TTC549 (cell line): ENCODE data around the gene SOHLH2.

Experiments
- FAIRE-seq: peaks from 2 replicates; lab custom pipeline; 2012; peaks lifted over from hg19 to GRCh38; lab: Jason Lieb, UNC

The SOHLH2 gene, protein sequence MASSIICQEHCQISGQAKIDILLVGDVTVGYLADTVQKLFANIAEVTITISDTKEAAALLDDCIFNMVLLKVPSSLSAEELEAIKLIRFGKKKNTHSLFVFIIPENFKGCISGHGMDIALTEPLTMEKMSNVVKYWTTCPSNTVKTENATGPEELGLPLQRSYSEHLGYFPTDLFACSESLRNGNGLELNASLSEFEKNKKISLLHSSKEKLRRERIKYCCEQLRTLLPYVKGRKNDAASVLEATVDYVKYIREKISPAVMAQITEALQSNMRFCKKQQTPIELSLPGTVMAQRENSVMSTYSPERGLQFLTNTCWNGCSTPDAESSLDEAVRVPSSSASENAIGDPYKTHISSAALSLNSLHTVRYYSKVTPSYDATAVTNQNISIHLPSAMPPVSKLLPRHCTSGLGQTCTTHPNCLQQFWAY

DNA sequence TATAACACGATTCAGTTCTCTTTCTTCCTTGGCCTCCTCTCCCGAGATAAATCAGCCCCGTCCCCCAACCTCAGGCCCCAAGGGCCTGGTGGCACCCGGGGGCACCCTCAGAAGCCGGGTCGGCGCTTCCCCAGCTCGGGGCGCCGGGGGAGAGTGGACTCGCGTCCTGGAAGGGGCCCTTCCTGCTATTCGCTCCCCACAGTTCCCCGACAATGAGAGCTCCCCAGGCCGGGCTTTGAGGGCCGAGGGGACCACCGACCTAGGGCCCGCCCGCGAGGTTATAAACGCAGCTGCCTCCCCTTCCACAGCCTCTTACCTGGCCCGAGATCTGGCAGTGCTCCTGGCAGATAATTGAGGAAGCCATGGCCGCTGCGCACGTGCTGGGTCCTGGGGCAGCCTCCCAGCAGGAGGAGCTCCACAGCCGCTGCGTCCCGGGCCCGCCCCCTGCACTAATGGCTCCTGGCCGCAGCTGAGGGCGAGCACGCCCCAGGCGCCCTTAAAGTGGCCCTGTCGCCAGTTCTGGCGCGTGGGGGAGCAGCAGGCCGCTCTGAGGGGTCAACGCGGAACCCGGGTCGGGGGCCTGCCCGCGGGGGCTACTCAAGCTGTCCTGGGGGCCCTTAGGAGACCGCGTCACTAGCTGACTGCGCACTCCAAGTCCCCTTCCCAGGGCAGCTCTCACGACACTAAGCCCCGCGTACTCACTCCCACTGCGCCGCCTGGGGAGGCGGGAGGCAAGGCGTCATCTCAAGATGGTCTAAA is at the start of gene SOHLH2:
SOHLH2 (minus strand) TSS at position 394 of the 759 bp plus-strand sequence; CDS start at position 364, 30 bp downstream.
- no peak for FAIRE-seq

DNA sequence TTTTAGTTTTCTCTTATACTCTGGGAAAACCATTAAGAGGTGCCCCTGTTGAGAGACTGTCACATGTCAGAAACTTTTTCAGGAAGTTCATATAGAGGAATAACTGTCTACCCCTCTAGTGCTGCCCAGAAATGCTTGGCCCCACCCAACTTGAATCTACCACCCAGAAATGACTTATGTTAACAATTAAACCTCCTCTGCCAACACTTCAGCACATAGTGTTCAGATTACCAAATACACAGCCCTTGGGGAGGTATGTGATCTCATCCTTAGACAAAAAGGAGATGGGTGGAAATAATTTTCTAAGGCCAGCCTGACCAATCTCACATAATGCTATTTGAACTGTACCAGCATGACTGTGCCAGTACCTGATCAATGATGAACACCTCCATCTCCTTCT is 47.6 kb upstream of the SOHLH2 start:
- FAIRE-seq = no peak

DNA sequence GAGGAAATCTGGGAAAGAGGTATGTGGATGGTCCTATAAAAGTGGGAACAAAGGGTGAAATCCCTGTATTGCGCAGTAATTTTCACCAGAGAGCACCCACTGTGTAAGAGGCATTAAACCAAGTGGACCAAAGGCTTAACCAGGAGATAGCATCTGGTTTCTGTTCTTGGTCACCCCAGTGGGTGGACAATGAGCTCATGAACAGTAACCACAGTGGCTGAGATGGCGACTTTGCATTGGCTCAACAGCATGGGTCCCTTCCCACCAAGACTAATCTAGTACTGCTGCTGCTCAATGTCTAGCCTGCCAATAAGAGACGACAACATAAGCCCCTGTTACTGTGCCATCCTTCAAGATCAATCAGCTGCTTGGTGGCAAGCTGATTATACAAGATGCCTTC is 46.7 kb upstream of the SOHLH2 start:
- FAIRE-seq = no peak

DNA sequence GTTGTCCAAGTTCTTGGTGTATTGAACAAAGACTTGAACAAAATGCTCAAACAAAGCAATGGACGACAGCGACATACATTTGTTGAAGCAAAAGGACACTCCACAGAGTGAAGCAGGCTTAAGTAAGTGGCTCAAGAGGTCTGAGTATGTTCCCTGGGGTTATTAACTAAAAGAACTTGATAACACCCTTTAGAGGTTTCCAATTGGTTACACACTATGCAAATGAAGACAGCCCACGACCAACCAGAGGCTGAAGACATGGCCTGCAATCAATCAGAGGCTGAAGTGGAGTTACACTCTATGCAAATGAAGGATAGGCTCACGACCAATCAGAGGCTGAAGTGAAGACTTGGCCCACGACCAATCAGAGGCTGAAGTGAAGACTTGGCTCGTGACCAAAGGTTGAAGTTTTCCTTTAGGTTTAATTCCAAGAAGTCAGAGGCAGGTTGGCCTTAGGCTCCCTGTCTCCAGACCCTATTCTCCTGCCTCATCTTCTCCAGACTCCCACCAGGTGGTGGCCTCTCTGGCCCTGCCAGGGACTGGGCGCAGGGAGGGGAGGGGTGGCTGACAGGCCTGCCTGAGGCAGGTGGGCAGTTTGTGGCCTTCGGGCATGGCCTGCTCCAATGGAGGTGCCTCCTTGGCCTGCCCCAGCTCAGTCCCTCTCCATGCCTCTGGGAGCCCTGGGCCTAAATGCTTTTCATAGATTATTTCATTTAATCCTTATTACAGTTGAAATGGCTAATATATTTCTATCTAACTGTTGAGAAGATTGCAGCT is 45.2 kb upstream of the SOHLH2 start:
- no peak for FAIRE-seq

DNA sequence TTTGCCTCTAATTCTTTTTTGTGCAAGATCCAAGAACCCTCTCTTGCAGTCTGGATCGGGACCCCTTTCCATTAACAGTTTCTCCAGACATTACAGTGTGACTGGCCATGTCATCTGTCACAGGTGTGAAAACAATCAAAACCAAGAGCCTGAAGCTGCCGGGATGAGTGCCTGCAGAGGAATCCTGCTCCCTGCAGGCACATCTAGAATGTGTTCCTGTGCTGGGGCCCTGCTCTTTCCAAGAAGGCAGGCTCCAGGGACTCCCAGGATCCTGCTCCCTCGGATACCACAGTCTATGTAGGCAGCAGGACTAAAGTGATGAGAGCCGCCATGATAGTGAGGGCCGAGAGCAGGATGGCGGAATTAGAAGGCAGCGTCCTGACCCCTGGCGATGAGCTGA is 44.5 kb upstream of the SOHLH2 start:
- FAIRE-seq = no peak

DNA sequence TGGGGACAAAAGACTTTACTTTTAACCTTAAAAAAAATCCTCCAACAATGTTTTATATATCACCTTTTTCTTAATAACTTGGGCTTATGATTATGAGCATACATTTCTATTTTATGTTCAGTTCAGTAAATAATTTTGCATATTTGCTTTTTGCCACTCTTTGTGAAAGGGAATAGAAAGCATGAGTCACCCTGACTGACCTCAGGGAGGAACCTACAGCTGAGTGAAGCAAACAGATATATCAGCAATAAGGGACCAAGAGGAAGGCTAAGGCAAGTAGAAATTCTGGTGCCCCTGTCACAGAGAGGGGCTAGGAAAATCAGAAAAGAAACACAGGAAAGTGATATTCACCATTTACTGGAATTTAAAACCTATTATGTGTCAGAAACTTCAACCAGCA is 37.2 kb upstream of the SOHLH2 start:
- no peak for FAIRE-seq

DNA sequence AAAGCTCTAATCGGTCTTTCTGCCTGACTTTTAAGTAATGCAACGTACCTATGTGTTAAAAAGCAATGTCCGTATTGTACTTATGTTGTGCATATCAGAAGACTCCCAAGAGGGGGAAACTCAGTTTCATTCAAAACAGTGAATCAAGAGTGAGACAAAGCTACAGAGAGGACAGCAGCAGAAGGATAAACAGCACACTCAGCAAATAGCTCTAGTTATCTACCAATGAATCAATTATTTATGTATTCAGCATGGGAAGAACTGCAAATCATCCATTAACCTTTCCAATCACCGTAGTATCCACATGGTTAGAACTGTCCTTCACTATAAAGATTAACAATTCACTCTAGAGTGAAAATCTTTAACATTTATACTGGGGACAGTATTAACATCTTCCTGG is 36.7 kb upstream of the SOHLH2 start:
- no peak for FAIRE-seq

DNA sequence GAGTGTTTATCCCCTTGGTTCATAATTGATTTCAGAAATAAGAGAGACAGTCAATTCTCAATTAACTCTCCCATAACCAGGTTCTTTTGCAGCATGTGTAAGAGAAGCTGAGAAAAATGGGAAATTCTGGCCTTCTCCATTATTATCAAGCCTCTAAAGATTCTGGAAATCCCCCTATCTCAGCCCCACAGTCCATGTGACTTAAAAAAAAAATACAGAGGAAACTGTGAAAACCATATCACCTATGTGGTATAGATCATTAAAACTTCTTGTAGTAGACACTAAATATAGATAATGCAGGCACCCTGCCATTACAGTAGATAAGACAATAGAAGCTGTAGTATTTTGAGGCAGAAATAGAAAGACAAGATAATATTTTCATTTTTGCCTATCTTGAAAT is 34.3 kb upstream of the SOHLH2 start:
- FAIRE-seq = no peak

DNA sequence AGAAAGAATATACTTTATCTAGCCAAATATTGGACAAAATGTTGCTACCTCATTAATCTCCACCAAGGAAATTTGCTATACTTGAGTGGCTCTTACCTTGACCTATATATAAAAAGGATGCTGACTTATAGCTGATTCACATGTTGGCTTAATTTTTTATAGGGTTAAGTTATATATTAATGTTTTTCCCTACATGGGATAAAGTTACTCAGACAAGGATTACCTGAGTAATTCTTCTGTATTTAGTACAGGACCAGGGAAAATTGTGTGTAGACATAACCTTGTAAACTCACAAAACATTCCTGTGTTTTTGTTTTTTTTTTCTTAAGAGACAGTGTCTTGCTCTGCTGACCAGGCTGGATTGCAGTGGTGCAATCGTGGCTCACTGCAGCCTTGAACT is 30.6 kb upstream of the SOHLH2 start:
- no peak for FAIRE-seq

DNA sequence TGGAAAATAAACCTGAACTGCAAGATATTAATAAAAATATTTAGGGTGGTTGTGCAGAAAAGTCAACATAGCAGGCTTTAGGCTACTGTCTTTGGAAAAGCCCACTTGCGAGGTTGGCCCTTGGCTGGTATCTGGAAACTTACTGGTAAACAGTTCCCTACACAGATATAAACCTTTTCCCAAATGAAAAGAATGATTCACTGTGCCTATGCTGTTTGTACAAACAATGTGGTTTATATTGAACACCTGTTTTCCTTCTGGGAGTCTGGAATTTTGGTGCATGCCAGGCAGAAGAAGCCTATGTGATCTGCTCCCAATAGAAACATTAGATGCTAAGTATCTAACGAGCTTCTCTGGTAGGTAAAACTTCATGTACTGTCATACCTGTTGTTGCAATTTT is 29.7 kb upstream of the SOHLH2 start:
- FAIRE-seq = no peak

DNA sequence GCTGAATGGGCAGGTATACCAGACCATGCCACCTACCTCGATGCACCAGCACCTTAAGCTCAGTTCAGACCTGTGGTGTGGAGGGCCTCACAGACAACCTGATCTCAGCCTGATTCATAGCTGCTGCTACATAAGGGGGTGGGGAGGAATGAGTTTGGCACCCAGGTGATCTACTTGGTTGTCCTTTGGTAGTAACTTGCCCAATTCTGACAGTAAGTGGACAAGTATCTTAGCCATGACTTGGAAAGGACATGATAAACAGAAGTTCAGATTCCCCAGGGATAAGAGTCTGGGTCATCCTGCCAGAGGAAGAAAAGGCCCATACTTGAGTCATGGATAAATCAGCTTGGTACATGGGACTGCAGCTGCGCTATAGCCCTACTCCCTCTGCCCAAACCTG is 28.4 kb upstream of the SOHLH2 start:
- FAIRE-seq = no peak

DNA sequence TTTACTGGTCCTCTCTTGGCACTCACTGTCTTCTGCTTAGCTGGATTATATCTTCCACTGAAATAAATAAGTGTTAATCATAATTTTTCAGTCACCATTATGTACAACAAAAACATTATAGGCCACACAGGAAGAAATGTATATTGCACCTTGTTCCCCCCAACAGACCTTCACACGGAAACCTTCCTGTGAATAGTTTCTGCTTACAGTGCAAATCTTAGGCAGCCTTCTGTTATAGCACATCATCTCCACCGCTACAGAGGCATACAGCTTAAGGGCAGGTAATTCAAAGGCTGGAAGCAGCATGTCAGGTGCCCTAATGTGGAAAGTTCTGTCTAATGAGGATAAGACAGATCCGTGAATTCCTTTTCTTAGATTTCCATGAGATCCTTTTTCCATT is 16.9 kb upstream of the SOHLH2 start:
- no peak for FAIRE-seq

DNA sequence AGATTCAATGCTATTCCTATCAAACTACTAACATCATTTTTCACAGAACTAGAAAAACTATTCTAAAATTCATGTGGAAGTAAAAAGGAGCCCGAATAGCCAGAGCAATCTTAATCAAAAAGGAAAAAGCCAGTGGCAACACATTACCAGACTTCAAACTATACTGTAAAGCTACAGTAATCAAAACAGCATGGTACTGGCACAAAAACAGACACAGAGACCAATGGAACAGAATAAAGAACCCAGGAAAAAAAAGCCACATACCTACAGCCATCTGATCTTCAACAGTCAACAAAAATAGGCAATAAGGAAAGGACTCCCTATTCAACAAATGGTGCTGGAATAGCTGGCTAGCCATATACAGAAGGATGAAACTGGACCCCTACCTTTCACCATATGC is 10.4 kb upstream of the SOHLH2 start:
- no peak for FAIRE-seq

DNA sequence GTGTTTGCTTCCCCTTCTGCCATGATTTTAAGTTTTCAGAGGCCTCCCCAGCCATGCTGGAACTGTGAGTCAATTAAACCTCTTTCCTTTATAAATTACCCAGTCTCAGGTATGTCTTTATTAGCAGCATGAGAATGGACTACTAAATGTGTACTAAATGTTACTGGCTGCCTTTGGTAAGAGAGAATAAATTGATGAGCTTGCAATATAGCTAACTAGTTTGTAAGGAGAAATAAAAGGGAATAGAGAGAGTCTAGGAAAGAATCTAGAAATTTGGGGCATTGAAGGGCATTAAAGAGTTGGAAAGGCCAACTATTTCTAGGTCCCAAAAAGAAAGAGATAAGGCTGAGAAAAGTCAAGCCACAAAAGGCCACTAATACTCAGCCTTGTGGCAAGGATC is 5.5 kb upstream of the SOHLH2 start:
- FAIRE-seq = no peak

DNA sequence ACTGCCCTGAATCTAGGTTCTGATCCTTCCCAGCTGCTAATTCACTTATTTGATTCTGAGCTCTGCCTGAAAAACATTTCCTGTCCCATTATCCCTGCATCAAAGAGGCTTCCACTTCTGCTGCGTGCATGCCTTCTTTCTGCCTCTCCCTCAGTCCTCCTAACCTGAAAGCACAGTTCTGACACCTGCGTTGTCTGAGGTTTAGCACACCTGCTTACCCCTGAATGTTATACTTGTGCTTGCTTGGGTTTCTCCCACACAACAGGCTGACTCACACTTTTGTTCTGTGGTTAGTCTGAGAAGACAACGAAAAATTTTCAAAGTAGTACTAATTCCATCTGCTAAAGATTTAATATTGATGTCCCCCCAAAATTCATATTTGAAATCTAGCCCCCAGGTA is 3.1 kb upstream of the SOHLH2 start:
- FAIRE-seq = no peak

DNA sequence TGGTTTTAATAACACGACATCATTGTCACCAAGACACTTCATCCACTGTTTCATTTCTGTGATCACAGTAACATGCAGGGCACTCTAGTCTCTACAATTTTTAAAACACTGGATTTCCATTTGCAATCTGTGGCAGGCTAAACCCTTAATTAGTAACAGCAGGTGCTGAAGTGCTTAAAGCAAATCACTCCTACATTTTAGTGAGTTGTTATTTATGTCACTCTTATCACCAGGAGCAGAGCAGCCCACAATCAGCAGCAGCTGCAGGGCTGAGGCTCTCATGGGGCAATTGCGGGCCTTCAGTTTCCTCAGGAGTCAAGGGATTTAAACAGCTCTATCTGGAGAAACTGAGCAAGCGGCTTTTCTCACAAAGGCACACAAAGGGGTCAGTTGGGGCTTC is 1.6 kb downstream of the SOHLH2 start:
- no peak for FAIRE-seq

DNA sequence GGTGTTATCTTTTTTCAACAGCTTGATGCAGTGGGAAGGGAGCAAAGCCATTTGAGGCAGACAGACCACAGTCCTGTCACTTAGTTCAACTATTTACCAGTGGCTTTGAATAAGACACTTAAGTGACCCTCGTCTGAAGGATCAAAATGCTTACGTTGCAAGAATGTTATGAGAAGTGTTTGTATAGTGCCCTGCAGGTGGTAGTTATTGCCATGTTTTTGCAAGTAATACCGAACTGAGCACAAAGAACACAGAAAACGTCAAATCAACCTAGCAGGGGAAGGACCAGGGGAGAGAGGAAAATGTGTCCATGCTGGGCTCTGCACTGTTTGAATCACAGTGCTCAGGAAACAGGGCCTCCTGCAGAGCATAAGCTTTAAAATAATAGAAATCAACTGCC is 2.8 kb downstream of the SOHLH2 start:
- FAIRE-seq = no peak

DNA sequence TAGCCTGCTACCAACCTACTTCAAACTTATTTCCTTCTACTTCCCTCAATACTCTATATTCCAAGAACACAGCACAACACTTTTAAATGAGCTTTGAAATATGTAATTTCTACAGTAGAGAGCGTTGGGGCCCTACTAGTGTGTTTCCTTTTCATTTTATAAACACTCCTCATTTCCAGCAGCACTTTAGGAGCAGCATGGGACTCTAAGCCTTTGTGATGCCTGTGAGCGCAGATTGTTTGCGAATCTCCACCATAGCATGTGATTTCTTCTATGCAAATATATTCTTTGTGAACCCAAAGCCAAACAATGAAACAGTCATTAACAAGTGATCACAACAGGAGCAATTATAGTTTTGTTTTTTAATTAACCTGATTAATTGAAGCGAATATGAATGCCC is 3.6 kb downstream of the SOHLH2 start:
- no peak for FAIRE-seq

DNA sequence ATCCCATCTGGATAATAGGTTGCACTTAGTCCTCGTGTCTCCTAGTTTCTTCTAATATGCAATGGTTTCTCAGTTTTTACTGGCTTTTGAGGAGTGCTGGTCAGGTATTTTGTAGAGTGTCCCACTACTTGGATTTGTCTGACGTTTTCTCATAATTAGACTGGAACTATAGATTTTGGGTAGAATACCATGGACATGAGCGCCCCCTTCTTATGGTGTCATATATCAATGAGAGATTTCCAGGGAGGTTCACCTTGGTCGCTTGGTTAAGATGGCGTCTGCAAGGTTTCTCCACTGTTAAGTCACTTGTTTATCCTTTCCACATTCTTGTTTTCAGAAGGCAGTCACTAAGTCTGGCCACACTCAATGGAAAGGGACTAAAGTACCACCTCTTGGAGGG is 6.7 kb downstream of the SOHLH2 start:
- no peak for FAIRE-seq

DNA sequence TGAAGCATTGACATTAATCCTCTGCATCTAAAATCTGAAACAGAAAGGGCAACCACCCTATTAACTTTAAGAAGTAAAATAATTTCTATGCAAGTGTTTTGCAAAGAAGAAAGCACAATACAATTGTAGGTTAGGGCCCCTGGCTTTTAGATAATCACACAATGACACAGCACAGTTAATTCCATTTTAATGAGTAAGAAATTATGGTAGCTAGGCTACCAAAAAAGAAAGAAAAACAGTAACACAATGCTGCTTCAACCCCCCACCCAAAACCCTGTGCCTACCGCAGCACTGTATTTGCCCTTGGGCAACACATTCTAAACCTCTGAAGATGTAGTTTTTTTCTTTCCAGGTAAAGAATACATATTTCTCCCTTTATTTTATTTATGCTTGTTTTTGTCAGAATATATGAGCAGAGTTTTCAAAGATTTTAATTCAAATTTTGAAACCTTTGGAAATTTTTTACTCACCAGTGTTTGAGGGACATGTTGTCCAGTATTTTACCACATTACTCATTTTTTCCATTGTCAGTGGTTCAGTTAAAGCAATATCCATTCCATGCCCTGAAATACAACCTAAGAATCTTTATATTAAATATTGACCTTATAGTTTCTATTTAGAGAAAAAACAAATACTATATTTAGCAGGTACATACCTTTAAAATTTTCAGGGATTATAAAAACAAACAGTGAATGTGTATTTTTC is 21.1 kb downstream of the SOHLH2 start:
- FAIRE-seq = no peak

DNA sequence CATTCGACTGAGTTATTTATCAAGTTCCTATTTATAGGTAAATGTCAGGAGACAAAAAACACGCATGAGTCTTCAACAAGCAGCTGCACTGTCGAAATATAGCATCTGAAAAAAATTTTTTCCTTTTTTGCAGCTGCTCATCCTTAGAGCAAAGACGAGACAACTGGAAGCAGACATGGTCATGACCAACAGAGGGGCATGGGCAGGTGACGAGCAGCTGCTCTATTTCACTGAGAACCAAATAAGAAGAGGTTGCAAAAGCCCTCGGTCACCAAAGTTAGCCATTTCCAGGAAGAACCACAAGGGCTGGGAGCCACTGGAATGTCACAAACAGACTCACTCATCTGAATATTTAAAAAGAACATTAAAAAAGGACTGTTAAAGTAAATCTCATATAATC is 22.2 kb downstream of the SOHLH2 start:
- no peak for FAIRE-seq

DNA sequence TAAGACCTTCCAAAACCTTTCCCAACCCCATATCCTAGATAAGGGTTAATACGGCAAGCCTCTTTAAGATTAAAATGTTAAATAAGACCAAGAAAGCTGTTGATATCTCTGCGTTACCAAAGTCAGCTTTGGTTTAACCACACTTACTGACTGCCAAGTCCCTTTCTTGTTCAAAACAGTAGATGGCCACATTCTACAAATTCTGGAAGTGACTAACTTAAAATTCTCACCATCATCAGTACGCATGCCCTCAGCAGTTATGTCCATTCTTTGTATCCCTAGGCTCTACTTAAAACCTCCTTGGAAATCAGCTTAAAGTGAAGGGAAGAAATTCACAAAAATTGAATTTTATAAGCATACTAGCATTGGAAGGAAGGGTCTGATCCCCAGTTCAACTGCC is 23.6 kb downstream of the SOHLH2 start:
- FAIRE-seq = no peak
